ENCODE measurements around the gene SDK2. TPM values are rescaled to one million over a fixed set of nuclear protein-coding genes. Genes with fewer than 3 reads are reported as not detected.

The SDK2 gene
- total RNA-seq, 1 experiment from 2014 or later = 0.67 TPM

GRCh38 chr17:73419881-73420280 lies 224.4 kb downstream of the SDK2 start:
- Histone ChIP-seq H3K27me3 (replicated peaks; ENCODE audit: insufficient read depth, low read depth, low read length, poor library complexity) (no peaks in the 10 kb centered on the region), H3K4me1 (ENCODE audit: insufficient read depth, low read length, poor library complexity, severe bottlenecking) (peaks cover 8% of the 10 kb centered on the region), H3K27ac (ENCODE audit: low read depth, low read length, poor library complexity, severe bottlenecking) (no peak overlapping the region), H3K4me3 (ENCODE audit: low read depth, low read length, poor library complexity, severe bottlenecking) (no peak overlapping the region), H3K9me3 (ENCODE audit: low read depth, low read length, poor library complexity, severe bottlenecking) (no peaks in the 10 kb centered on the region), H3K36me3 (ENCODE audit: insufficient read depth, low read length, poor library complexity, severe bottlenecking) (no peaks in the 10 kb centered on the region)
- ChIA-PET POLR2A (ENCODE audit: low non-redundant PET) (no interaction called here), CTCF (interaction anchor here (0.7 kb wide), 1 partner anchor 122 kb away, joined by 3 read pairs; no protein-coding TSS in a partner anchor)
- TF ChIP-seq CTCF (conservative IDR thresholded peaks at IDR 0.05; ENCODE audit: low read depth, low read length) (no peak), EZH2 (IDR thresholded peaks at IDR 0.05; ENCODE audit: borderline replicate concordance, low read depth, low read length, poor library complexity, severe bottlenecking) (no peak)
- no peak for DNase-seq (ENCODE audit: low spot score)
- intact Hi-C loops (cut with micrococcal nuclease; ENCODE audit: unreplicated experiment) = loop anchor here (10.0 kb wide), 1 partner anchor 155 kb away; no protein-coding TSS in a partner anchor
- BruUV-seq (replicated peaks) = no TSS peak

DNA sequence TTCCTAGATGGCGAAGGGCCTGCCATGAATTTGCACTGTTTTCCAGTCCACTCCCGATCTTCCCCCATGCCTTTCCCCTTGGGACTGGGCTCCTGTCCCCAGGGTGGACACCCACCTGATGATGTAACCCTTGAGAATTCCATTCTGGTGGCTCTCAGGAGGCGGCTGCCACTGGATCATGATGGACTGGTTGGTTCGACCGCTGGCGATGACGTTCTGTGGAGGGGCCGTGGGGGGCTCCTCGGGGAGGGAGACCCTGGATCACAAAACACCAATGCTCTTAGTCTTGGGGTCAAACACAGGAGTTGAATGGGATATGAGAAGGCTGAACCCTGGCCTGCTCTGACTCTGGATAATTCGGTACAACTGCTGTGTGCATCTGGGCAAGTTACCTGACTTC lies 225.2 kb downstream of the SDK2 start:
- DNase-seq (ENCODE audit: low spot score) = no peak
- CTCF ChIA-PET = no interaction called here
- POLR2A ChIA-PET (ENCODE audit: low non-redundant PET) = no interaction called here
- Histone ChIP-seq H3K36me3 (ENCODE audit: insufficient read depth, low read length, poor library complexity, severe bottlenecking) (no peaks in the 10 kb centered on the region), H3K27ac (ENCODE audit: low read depth, low read length, poor library complexity, severe bottlenecking) (no peak overlapping the region), H3K4me3 (ENCODE audit: low read depth, low read length, poor library complexity, severe bottlenecking) (no peak overlapping the region), H3K27me3 (replicated peaks; ENCODE audit: insufficient read depth, low read depth, low read length, poor library complexity) (no peaks in the 10 kb centered on the region), H3K4me1 (ENCODE audit: insufficient read depth, low read length, poor library complexity, severe bottlenecking) (peaks cover 3% of the 10 kb centered on the region), H3K9me3 (ENCODE audit: low read depth, low read length, poor library complexity, severe bottlenecking) (no peaks in the 10 kb centered on the region)
- intact Hi-C loops (cut with micrococcal nuclease; ENCODE audit: unreplicated experiment) = no loop called here
- no TSS peak for BruUV-seq (replicated peaks)
- TF ChIP-seq CTCF (conservative IDR thresholded peaks at IDR 0.05; ENCODE audit: low read depth, low read length) (no peak), EZH2 (IDR thresholded peaks at IDR 0.05; ENCODE audit: borderline replicate concordance, low read depth, low read length, poor library complexity, severe bottlenecking) (no peak)

DNA sequence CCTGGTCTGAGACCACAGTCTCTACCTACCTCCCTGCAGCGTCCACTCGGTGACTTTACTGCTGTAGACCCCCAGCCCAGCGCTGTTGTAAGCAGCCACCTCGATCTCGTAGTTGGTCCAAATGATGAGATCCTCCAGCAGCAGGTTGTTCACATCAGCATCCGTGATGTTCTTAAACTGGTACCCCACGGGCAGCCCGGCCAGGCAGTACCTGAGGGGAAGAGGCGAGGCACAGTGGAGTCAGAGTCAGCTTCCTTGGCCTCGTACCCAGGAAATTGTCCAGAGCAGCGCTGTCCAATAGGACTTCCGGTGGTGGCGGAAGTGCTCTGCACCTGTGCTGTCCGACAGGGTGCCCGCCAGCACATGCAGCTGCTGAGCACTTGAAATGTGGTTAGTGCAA lies 228.5 kb downstream of the SDK2 start:
- POLR2A ChIA-PET (ENCODE audit: low non-redundant PET) = no interaction called here
- CTCF ChIA-PET = no interaction called here

More for the DNA sequence above, 228.5 kb downstream of the SDK2 start:
- TF ChIP-seq EZH2 (IDR thresholded peaks at IDR 0.05; ENCODE audit: borderline replicate concordance, low read depth, low read length, poor library complexity, severe bottlenecking) = no peak
- no peak for TF ChIP-seq CTCF (conservative IDR thresholded peaks at IDR 0.05; ENCODE audit: low read depth, low read length)
- no peaks in the 10 kb centered on the region for H3K4me1 ChIP-seq (ENCODE audit: insufficient read depth, low read length, poor library complexity, severe bottlenecking)
- H3K27ac ChIP-seq (ENCODE audit: low read depth, low read length, poor library complexity, severe bottlenecking) = no peak overlapping the region
- DNase-seq (ENCODE audit: low spot score) = no peak
- H3K36me3 ChIP-seq (ENCODE audit: insufficient read depth, low read length, poor library complexity, severe bottlenecking) = no peaks in the 10 kb centered on the region
- BruUV-seq (replicated peaks) = no TSS peak
- intact Hi-C loops (cut with micrococcal nuclease; ENCODE audit: unreplicated experiment) = no loop called here
- no peaks in the 10 kb centered on the region for H3K27me3 ChIP-seq (replicated peaks; ENCODE audit: insufficient read depth, low read depth, low read length, poor library complexity)
- H3K9me3 ChIP-seq (ENCODE audit: low read depth, low read length, poor library complexity, severe bottlenecking) = no peaks in the 10 kb centered on the region
- H3K4me3 ChIP-seq (ENCODE audit: low read depth, low read length, poor library complexity, severe bottlenecking) = no peak overlapping the region
